HepG2 (cell line): ENCODE measurements around the gene NOX3. TPM values are rescaled to one million over a fixed set of nuclear protein-coding genes. Genes with fewer than 3 reads are reported as not detected.

Experiments used
- ATAC-seq: fragments of 200-7000 bp; cut with Tn5 transposase; 3 replicates; pipeline ENCODE4 v1.9.1; 2020; ENCODE audit warnings: mild to moderate bottlenecking, moderate library complexity
- BruUV-seq: library from RNA; stranded (reverse); fragments of 400-500 nt; replicated peaks from 2 replicates; lab custom pipeline; 2021; lab: Mats Ljungman, UMichigan
- CTCF ChIA-PET: fragments of 300-600 bp; formaldehyde crosslinking; extraction: SDS; loops from one replicate; lab custom pipeline; 2021; ENCODE audit warnings: low total read pairs, inconsistent platforms, low intra/inter-chr PET ratio; lab: Yijun Ruan, JAX
- POLR2A ChIA-PET: fragments of 350-600 bp; sonication (Branson Sonifier 250); formaldehyde crosslinking; loops from one replicate; lab custom pipeline; 2020; ENCODE audit warnings: antibody characterized with exemption, inconsistent platforms; lab: Yijun Ruan, JAX
- DNase-seq: peaks from one replicate; pipeline ENCODE4 v3.0.0-alpha.2; 2015; ENCODE audit warnings: low spot score
- FAIRE-seq: peaks from 3 replicates; lab custom pipeline; 2011; peaks lifted over from hg19 to GRCh38; lab: Jason Lieb, UNC
- H2AFZ ChIP-seq: one replicate; pipeline ENCODE4 v1.6.1; 2011; ENCODE audit warnings: low read length, inconsistent platforms
- H3K27ac ChIP-seq: fragments of 300-600 bp; 3 replicates; pipeline ENCODE4 v1.8.0; 2011; ENCODE audit warnings: mixed run types, mild to moderate bottlenecking, mixed read lengths, low read length, inconsistent platforms; ENCODE audit not compliant: insufficient read depth; ENCODE audit errors: extremely low read length
- H3K27me3 ChIP-seq, 2 experiments: fragments of 200-600 bp in 1 of 2; 2 replicates in 1 of 2; 3 replicates in 1 of 2; pipeline versions ENCODE4 v1.6.0 to v1.8.0; 2011; ENCODE audit warnings: low read length in 2 of 2, mild to moderate bottlenecking in 2 of 2, moderate library complexity in 2 of 2, inconsistent platforms in 1 of 2; ENCODE audit not compliant: insufficient read depth in 2 of 2, control insufficient read depth in 1 of 2
- H3K36me3 ChIP-seq, 2 experiments: fragments of 200-600 bp in 1 of 2; replicated peaks in 1 of 2; 2 replicates in 1 of 2; 3 replicates in 1 of 2; pipeline versions ENCODE4 v1.5.1 to v1.8.0; 2011; ENCODE audit warnings: low read length in 2 of 2, inconsistent platforms in 1 of 2; ENCODE audit not compliant: insufficient read depth in 2 of 2, control insufficient read depth in 1 of 2
- H3K4me1 ChIP-seq: 2 replicates; pipeline ENCODE4 v1.5.1; 2012; ENCODE audit warnings: low read length, inconsistent platforms; ENCODE audit not compliant: insufficient read depth
- H3K4me2 ChIP-seq: 2 replicates; pipeline ENCODE4 v1.6.0; 2011; ENCODE audit warnings: low read depth, low read length, inconsistent platforms
- H3K4me3 ChIP-seq, 3 experiments: fragments of 200-600 bp in 1 of 3; sonication (generic), shearing (Covaris generic) in 1 of 3; replicated peaks in 1 of 3; 2 replicates each; pipeline ENCODE4 v1.5.1; 2011 to 2016; ENCODE audit warnings: low read length in 3 of 3, inconsistent platforms in 2 of 3, low read depth in 2 of 3, mild to moderate bottlenecking in 2 of 3, control low read depth in 1 of 3, mixed read lengths in 1 of 3; ENCODE audit not compliant: insufficient read depth in 1 of 3
- H3K79me2 ChIP-seq: one replicate; pipeline ENCODE4 v1.6.1; 2011; ENCODE audit warnings: low read length, inconsistent platforms; ENCODE audit not compliant: insufficient read depth
- H3K9ac ChIP-seq: 2 replicates; pipeline ENCODE4 v1.6.0; 2011; ENCODE audit warnings: mild to moderate bottlenecking, low read depth, low read length, inconsistent platforms; ENCODE audit not compliant: insufficient read depth
- H3K9me3 ChIP-seq: 2 replicates; pipeline ENCODE4 v1.5.1; 2012; ENCODE audit warnings: mild to moderate bottlenecking, low read length
- H4K20me1 ChIP-seq: 2 replicates; pipeline ENCODE4 v1.6.0; 2011; ENCODE audit warnings: inconsistent platforms, mild to moderate bottlenecking, low read length, moderate library complexity; ENCODE audit not compliant: insufficient read depth
- AHR ChIP-seq: IDR thresholded peaks from 2 replicates; pipeline ENCODE4 v1.6.1; 2018; ENCODE audit warnings: missing genetic modification reagents, missing compliant biosample characterization
- BRD4 ChIP-seq: sonication (generic); formaldehyde crosslinking; IDR thresholded peaks from 2 replicates; pipeline ENCODE4 v1.4.0; 2020; ENCODE audit warnings: missing genetic modification reagents
- CCAR2 ChIP-seq: fragments of 200-400 bp; formaldehyde crosslinking; optimal IDR thresholded peaks from 2 replicates; pipeline ENCODE3; 2018; ENCODE audit warnings: low read depth, mild to moderate bottlenecking, low read length, moderate library complexity
- CEBPZ ChIP-seq: IDR thresholded peaks from 2 replicates; pipeline ENCODE4 v1.6.1; 2012; ENCODE audit warnings: low read length, improper control_type of control experiment
- EED ChIP-seq: sonication (generic); formaldehyde crosslinking; IDR thresholded peaks from 2 replicates; pipeline ENCODE4 v1.5.0; 2020; ENCODE audit warnings: mild to moderate bottlenecking, missing genetic modification reagents
- FLYWCH1 ChIP-seq: sonication (generic); formaldehyde crosslinking; IDR thresholded peaks from 2 replicates; pipeline ENCODE4 v1.8.1; 2023; ENCODE audit warnings: mild to moderate bottlenecking, missing genetic modification reagents
- FOXO1 ChIP-seq: sonication (generic); formaldehyde crosslinking; IDR thresholded peaks from 2 replicates; pipeline ENCODE4 v1.4.0; 2020; ENCODE audit warnings: missing genetic modification reagents
- GRHL1 ChIP-seq: sonication (generic); formaldehyde crosslinking; conservative IDR thresholded peaks from 2 replicates; pipeline ENCODE4 v1.8.0; 2022; ENCODE audit warnings: missing genetic modification reagents
- NCOA2 ChIP-seq: sonication (generic); formaldehyde crosslinking; IDR thresholded peaks from 2 replicates; pipeline ENCODE4 v1.8.0; 2022; ENCODE audit warnings: inconsistent platforms
- RBAK ChIP-seq: sonication (generic); formaldehyde crosslinking; IDR thresholded peaks from 2 replicates; pipeline ENCODE4 v1.5.1; 2020; ENCODE audit warnings: mild to moderate bottlenecking, missing genetic modification reagents
- SNAPC2 ChIP-seq: sonication (generic); formaldehyde crosslinking; IDR thresholded peaks from 2 replicates; pipeline ENCODE4 v1.8.1; 2022; ENCODE audit warnings: mild to moderate bottlenecking, missing genetic modification reagents
- ZFP1 ChIP-seq: IDR thresholded peaks from 2 replicates; pipeline ENCODE4 v1.6.1; 2016
- ZNF225 ChIP-seq: sonication (generic); formaldehyde crosslinking; IDR thresholded peaks from 2 replicates; pipeline ENCODE4 v1.4.0; 2020; ENCODE audit warnings: mild to moderate bottlenecking, missing genetic modification reagents
- ZNF264 ChIP-seq: sonication (generic); formaldehyde crosslinking; IDR thresholded peaks from 2 replicates; pipeline ENCODE4 v1.4.0; 2020; ENCODE audit warnings: missing genetic modification reagents
- ZNF619 ChIP-seq: sonication (generic); formaldehyde crosslinking; IDR thresholded peaks from 2 replicates; pipeline ENCODE4 v1.4.0; 2020; ENCODE audit warnings: mild to moderate bottlenecking, missing genetic modification reagents
- WGBS: methylation state at CpG from one replicate; pipeline ENCODE4 v1.1.6; 2017; ENCODE audit warnings: low lambda C conversion rate; 5-methylcytosine and 5-hydroxymethylcytosine counted together
- in situ Hi-C: cut with HindIII; loops from 2 replicates; pipeline ENCODE4 v1.10.0; 2017; ENCODE audit warnings: low pct_unique_long_range_greater_than_20kb; ENCODE audit not compliant: extremely low pct_ligation_motif_present
- intact Hi-C: fragments of 100-400 bp; cut with micrococcal nuclease; formaldehyde crosslinking; loops from one replicate; pipeline ENCODE4 v1.10.0; 2022; ENCODE audit not compliant: unreplicated experiment
- polyA plus RNA-seq, 8 experiments: library from polyadenylated mRNA; depleted of rRNA in 3 of 8; stranded (reverse) in 7 of 8; unstranded in 1 of 8; fragments of >200 nt; fragmentation: Illumina TruSeq in 4 of 8; extraction: Trizol in 4 of 8; gene quantifications; 2 replicates each; pipeline versions ENCODE4 v1.2.1 to v1.2.3, GENCODE V29; 2011 to 2016; ENCODE audit warnings: low read depth in 4 of 8, missing spikeins in 1 of 8, mixed read lengths in 1 of 8; ENCODE audit not compliant: insufficient read depth in 1 of 8
- total RNA-seq, 5 experiments: library from RNA; depleted of rRNA; stranded (reverse); fragments of >200 nt; fragmentation: Illumina TruSeq; extraction: Trizol; gene quantifications; 2 replicates each; pipeline ENCODE4 v1.2.3, GENCODE V29; 2016; ENCODE audit warnings: low read depth in 1 of 5

The NOX3 gene
- total and polyA plus RNA-seq, 2 of the 13 experiments (the other 11 are each of a cell fraction or from before 2014, with no cell fraction given) = 0.09 to 0.18 TPM

GRCh38 chr6:155454471-155454870, 1.2 kb downstream of the NOX3 start:
- POLR2A ChIA-PET = no interaction called here
- WGBS = 79% methylated on average over 4 of the region's 4 CpGs
- intact Hi-C loops = no loop called here

GRCh38 chr6:155454008-155454407, 1.6 kb downstream of the NOX3 start:
- H3K9me3 ChIP-seq = no peaks in the 10 kb centered on the region
- in situ Hi-C loops = no loop called here
- ATAC-seq = no peak
- CTCF ChIA-PET = no interaction called here
- no TSS peak for BruUV-seq
- H3K79me2 ChIP-seq = no peaks in the 10 kb centered on the region
- no peaks in the 10 kb centered on the region for H3K36me3 ChIP-seq
- POLR2A ChIA-PET = no interaction called here
- peaks cover 18% of the 10 kb centered on the region for H3K4me1 ChIP-seq
- no peak overlapping the region for H2AFZ ChIP-seq
- no peak overlapping the region for H3K9ac ChIP-seq
- no peak overlapping the region for H3K27ac ChIP-seq
- no peak for TF ChIP-seq CEBPZ
- no peak for TF ChIP-seq CCAR2
- no peak for TF ChIP-seq EED (CRISPR knock-in tag)
- TF ChIP-seq RBAK (CRISPR knock-in tag) = no peak
- no peak for TF ChIP-seq NCOA2 (CRISPR knock-in tag)
- no peak for TF ChIP-seq SNAPC2
- TF ChIP-seq FLYWCH1 (CRISPR knock-in tag) = no peak
- no peak for TF ChIP-seq BRD4 (CRISPR knock-in tag)
- no peak for TF ChIP-seq AHR
- no peak for TF ChIP-seq GRHL1 (CRISPR knock-in tag)
- TF ChIP-seq FOXO1 = no peak
- TF ChIP-seq ZNF225 = no peak
- no peak for TF ChIP-seq ZFP1 (CRISPR knock-in tag)
- TF ChIP-seq, all 625 proteins: peak for 0
- 98% methylated on average over 1 of the region's 1 CpG for WGBS
- Histone ChIP-seq H3K4me3 (no peak overlapping the region), H3K4me2 (no peak overlapping the region), H3K27me3 (no peaks in the 10 kb centered on the region), H4K20me1 (no peaks in the 10 kb centered on the region)
- intact Hi-C loops = no loop called here
- DNase-seq = no peak
- no peak for FAIRE-seq

More at GRCh38 chr6:155454471-155454870, 1.2 kb downstream of the NOX3 start:
- Histone ChIP-seq H3K4me3 (no peak overlapping the region), H3K9ac (no peak overlapping the region), H3K79me2 (no peaks in the 10 kb centered on the region), H3K9me3 (no peaks in the 10 kb centered on the region), H4K20me1 (no peaks in the 10 kb centered on the region), H3K4me2 (no peak overlapping the region), H3K36me3 (no peaks in the 10 kb centered on the region), H2AFZ (no peak overlapping the region), H3K27ac (no peak overlapping the region), H3K4me1 (peaks cover 14% of the 10 kb centered on the region), H3K27me3 (no peaks in the 10 kb centered on the region)
- CTCF ChIA-PET = no interaction called here
- no peak for DNase-seq
- TF ChIP-seq ZNF619 (CRISPR knock-in tag) = no peak
- no peak for TF ChIP-seq ZNF264 (CRISPR knock-in tag)
- no peak for TF ChIP-seq ZNF225
- in situ Hi-C loops = no loop called here
- no peak for FAIRE-seq
- no peak for ATAC-seq
- no TSS peak for BruUV-seq
